ENCODE results near the gene CEP43. TPM values are rescaled to one million over a fixed set of nuclear protein-coding genes. Genes with fewer than 3 reads are reported as not detected.

The CEP43 gene
- polyA plus RNA-seq, 4 donors = 26.4 to 46.7 (median 33.0) TPM

DNA sequence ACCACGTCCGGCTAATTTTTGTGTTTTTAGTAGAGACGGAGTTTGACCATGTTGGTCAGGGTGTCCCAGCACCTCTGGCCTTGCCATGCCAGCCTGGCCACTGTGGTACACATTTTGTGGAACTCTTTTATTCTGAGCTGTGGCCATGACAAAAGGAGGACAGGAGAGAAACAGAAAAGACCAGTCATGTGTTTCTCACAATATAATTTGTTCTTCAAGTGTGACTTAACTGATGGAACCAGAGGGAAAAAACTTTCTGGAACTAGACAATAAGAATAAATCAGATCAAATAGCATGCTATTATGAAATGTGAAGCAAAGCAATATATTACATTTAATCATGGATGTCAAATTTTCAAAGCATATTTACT, 38.6 kb upstream of the CEP43 start:
- no peak for DNase-seq (ENCODE audit: low read depth in 4 of 4, low spot score in 3 of 4)

DNA sequence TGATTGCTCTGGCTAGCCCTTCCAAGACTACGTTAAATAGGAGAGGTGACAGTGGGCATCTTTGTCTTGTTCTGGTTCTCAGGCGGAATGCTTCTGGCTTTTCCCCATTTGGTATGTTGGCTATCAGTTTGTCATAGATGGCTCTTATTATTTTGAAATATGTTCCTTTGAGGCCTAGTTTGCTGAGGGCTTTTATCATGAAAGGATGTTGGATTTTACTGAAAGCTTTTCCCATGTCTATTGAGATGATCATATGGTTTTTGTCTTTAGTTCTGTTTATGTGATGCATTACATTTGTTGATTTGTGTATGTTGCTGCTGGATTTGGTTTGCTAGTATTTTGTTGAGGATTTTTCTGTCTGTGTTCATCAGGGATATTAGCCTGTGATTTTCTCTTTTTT, 32.9 kb upstream of the CEP43 start:
- DNase-seq (ENCODE audit: low read depth in 4 of 4, low spot score in 3 of 4) = no peak

DNA sequence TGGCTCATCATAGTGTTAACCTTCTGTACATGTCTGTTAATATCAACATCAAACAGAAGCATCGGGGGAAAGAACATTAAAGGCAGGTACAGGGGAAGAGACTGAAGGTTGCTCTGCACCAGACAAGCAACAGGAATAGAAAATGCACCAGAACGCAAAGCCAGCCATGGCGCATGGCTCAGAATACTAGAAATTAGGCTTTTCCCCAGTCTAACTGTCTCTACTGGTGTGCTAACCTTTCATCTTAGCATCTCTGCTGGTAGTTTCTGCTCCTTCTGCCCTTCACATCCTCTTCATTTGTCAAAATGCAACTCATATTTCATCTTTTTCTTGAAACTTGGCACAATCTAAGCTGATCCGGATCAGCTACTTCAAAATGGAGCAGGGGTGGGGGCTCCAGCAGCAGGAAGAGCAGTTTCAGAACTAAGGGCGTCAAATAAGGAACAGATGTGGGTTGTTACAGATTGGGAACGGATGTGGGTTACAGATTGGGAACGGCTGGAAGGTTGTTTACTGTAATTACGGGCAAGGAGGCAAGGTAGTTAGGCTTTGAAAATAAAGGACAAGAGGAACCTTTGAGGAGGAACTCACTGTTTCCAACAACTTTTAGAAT, 29.7 kb upstream of the CEP43 start:
- no peak for DNase-seq (ENCODE audit: low read depth in 4 of 4, low spot score in 3 of 4)

DNA sequence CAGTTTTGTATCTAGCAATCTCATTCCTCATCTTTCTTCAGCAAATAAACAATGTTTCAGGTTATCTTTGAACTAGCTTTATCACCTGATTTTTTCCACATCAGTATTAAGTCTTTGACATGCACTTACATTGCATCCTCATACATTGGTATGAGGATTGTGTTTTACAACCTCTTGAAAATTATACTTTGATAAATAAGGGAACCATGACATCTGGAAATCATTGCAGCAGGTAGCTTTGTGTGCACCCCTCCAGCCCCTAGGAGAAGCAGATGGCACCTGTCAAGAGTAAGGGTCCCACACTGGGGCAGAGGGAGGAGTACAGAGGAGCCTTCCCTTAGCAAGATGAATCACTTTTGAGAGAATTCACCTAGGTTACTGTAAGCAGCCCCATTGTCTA, 29.1 kb upstream of the CEP43 start:
- no peak for DNase-seq (ENCODE audit: low read depth in 4 of 4, low spot score in 3 of 4)

DNA sequence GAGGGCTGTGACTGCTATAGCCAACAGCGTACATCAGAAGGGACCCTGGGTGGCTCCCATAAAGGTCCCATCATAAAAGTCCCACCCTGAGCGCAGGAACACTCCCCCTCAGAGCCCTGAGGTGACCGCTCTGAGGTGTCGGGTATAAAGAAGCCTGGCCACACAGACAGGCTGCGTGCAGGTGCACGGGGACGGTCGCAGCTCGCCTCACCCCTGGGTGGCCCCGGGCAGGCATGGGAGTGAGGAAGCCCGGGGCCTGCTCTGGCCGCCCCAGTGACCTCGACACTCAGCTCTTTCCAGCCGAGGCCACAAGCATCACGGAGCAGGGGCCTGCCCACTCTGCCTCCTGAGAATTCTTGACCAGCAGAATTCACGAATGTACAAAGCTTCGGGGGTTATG, 28.4 kb upstream of the CEP43 start:
- no peak for DNase-seq (ENCODE audit: low read depth in 4 of 4, low spot score in 3 of 4)

DNA sequence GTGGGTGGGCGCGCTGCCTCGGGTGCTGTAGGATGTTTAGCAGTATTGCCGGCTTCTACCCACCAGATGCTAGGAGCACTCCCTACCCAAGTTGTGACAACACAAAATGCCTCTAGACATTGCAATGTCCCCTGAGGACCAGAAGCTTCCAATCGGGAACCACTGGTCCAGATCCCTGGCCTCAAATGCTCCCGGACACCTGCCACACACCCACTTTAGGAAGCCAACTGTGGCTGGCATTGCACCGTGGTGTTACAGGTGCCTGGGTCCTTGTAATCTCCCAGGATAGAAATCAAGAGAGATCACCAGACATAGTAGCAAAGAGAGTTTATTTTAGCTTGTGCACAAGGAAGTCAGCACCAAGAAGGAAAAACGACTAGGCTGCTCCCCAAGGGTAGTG, 27.9 kb upstream of the CEP43 start:
- DNase-seq (ENCODE audit: low read depth in 4 of 4, low spot score in 3 of 4) = no peak

DNA sequence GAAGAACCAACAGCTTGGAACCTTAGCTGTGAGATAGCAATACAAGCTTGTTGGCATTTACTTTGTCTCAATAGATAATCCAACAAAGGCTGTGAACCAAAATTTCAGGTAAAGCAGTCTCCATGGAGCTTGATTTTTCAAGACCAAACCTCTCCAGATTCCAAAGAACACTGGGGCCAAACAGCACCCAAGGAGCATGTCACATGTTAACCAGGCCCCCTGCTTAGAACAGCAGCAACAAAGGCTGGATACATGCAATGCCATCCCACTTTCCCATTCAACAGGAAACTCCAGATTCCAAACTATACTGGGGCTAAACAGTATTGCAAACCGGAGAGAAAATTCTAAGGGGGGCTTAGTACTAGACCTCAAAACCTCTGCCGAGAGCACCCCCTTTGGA, 27.1 kb upstream of the CEP43 start:
- no peak for DNase-seq (ENCODE audit: low read depth in 4 of 4, low spot score in 3 of 4)

DNA sequence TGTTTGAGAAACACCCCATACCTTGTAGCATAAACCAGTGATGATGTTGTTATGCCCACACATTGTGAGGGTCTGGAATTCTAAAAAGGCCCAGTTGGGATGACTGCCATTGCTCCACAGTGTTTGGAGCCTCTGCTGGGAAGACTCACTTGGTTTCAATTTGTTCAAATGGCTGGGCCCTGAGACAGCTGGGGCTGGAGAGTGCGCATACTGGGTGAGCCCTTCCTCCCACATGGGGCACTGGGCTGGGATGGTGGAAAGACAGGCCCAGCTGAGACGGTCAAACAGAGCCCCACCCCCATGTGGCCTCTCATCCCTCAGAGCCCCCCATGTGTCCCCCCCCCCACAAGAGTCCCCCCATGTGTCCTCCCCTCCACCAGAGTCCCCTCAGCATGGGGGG, 22.6 kb upstream of the CEP43 start:
- no peak for DNase-seq (ENCODE audit: low read depth in 4 of 4, low spot score in 3 of 4)

DNA sequence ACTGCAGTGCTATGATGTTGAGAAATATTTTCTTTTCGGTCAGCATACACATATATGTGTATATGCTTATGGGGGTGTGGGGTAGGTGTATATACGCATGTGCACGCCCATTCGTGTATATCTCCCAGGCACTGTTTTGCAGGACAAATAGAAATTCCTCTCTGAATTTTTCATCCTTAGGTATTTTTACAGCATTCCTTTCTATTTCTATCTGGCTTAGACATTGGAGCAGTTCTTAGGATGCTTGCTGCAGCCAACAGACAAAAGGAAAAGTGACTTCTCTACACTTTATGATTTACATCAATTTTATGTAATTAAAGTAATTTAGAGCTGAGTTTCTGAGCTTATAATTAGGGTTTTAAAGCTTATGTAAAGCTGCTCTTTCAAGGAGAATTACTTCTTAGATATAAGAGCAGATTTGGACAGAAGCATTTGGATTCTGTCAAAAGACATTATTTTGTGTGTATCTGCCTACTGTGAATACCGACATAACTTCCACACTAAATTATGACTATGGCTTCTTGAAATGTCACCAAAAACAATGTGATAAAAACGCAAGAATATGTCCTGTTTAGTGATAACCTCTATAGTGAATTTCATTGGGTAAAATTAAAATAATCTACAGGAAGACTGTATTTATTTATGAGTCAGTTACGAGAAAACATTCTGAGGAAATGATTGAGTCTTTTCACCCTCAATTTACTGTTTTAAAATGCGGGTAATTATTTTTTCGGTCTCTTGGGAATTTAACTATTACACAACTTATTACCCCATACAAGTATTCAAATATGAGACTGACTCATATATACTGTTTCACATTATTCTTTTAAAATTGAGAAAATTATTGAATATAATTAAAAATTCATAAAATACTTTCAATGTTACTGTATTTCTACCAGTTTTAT, 21.3 kb upstream of the CEP43 start:
- DNase-seq (ENCODE audit: low read depth in 4 of 4, low spot score in 3 of 4) = no peak

DNA sequence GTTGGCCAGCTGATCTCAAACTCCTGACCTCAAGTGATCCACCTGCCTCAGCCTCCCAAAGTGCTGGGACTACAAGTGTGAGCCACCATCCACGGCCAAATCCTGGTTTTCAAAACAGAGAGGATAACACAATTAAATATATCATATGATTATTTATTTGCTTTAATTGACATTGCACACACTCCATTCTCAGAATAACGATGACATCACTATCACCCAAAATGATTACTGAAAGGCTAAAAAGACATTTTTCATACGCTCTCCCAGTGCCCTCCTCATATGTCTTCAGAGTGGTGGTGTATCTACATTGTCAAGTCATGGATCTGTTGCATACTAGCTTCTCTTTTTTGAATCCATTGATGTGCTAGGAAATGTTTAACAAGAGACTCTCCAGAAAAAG, 18.5 kb upstream of the CEP43 start:
- no peak for DNase-seq (ENCODE audit: low read depth in 4 of 4, low spot score in 3 of 4)

DNA sequence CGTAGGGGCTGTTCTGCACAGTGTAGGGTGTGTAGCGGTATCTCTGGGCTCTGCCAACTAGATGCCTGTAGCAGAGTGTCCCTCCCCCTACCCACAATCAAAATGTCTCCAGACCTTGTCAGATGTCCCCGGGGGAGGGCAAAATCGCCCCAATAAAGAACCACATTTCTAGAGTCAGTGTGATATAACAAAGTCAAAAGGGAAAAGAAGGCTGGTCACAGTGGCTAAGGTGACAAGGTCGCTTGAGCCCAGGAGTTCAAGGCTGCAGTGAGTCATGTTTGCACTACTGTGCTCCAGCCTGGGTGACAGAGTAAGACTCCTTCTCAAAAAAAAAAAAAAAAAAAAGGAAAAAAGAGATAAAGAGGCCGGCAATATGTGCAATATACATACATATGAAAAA, 11.7 kb upstream of the CEP43 start:
- no peak for DNase-seq (ENCODE audit: low read depth in 4 of 4, low spot score in 3 of 4)

DNA sequence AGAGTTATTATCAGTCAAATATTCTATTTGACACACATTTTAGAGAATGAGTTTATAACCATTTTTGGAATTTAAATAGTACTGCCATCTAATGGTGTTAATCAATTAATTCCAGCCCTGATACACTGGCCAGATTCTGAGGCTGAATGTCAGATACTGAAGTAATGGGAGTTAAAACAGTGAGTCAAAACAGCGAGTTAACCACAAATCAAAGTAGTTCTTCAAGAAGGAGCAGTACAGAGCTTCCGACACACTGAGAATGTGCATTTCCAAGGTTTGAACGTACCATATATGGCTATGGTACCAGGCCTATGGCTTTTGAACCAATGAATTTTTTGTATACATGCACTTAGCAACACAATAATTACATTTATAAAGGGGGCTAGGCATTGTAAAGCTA, 11.3 kb upstream of the CEP43 start:
- DNase-seq (ENCODE audit: low read depth in 4 of 4, low spot score in 3 of 4) = no peak

DNA sequence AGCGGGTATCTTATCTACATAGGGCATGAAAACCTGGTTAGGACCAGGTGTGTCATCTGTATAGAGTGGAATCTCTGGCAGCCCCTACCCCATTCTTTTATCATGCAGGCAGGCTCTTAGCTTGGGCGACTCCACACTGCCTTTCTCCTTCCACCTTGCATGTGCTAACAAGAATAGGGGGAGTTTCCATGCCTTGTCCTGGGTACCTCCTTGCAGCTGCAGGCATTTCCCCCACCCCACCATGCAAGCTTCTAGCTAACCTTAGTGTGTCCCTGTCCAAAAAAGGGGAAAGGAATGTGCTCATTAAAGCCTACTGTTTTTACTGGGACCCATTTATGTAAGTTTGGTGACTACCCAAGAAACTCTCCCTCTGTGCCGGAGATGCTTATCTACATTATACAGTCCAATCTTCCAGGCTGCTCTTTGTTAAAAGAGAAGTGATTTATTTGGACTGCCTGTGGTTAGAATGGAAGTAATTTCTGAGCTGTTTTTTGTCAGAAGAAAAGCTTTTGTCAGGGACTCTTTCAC, 10.5 kb upstream of the CEP43 start:
- no peak for DNase-seq (ENCODE audit: low read depth in 4 of 4, low spot score in 3 of 4)

DNA sequence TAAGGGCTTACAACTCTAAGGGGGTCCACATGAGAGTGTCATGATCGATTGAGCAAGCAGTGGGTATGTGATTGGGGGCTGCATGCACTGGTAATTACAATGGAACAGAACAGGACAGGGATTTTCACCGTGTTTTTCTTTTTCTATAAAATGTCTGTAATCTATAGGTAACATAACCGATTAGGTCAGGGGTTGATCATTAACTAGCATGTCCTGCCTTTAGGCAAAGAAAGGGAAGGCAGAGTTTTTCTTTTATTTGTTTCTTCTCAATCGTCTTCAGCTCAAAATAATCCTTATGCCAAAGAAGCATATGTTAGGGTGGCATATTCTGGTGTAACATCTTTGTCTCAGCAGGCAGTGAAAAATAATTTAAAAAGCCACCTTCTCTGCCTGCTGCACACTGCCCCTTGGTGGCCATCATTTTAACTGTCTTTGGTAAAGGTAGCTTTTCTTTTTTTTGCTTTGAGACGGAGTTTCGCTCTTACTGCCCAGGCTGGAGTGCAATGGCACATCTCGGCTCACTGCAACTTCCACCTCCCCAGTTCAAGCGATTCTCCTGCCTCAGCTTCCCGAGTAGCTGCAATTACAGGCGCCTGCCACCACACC, 9.7 kb upstream of the CEP43 start:
- DNase-seq (ENCODE audit: low read depth in 4 of 4, low spot score in 3 of 4) = no peak

DNA sequence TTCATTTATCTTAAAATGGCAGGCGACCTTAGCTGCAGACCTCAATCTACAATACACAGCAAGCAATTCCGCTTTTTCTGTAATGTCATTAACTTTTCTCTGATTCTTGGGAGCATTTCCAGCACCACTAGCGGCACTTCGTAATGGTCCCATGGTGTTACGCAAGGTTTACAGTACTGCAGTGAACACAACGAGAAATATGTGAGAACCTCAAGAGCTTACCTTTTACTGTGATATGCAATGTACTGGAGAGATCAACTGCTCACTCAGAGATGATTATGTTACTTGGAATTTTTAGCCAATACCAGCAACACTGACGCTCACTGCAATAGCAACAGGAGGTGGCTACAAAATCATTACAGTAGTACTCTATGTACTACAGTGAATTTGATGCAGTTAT, 2.8 kb upstream of the CEP43 start:
- no peak for DNase-seq (ENCODE audit: low read depth in 4 of 4, low spot score in 3 of 4)

DNA sequence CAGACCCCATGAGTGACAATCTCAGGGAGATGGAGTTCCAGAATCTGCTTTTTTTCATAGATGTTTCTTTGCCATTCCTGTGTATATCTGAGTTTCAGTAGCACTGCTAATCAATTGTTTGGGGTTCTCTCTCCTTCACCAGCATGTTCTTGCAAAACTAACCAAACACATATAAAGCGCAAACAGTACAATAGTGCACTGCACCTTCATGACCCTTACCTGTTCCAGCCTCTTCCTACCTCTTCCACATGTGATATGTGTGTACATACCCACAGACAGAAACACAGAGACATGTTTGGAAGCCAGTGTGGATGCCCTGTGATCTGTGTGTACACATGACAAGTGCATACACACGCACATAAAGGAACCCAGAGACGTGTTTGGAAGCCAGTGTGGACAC, 1.8 kb upstream of the CEP43 start:
- DNase-seq (ENCODE audit: low read depth in 4 of 4, low spot score in 3 of 4) = no peak

DNA sequence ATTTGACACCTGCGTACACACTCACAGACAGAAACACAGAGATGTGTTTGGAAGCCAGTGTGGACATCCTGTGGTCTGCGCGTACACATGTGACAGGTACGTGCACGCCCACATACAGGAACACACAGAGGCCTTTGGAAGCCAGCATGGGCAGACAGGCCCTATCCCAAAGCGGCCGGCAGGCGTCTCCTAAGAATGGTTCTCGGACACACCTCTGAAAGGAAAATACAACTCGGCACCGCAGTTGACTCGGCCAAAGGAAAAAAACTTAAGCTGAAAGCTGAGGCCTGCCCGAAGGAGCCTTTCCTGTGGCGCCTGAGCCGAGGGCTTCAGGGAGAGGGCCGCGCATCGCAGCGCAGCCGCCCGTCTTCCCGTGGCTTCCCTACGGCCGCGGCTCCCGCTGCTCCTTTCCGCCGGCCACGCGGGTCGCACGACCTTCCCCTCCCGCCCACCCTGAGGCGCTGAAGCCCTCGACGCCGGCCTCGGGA, 1.4 kb upstream of the CEP43 start:
- peak in 1 of 4 donors; percentile 48 for DNase-seq (ENCODE audit: low read depth in 4 of 4, low spot score in 3 of 4)

DNA sequence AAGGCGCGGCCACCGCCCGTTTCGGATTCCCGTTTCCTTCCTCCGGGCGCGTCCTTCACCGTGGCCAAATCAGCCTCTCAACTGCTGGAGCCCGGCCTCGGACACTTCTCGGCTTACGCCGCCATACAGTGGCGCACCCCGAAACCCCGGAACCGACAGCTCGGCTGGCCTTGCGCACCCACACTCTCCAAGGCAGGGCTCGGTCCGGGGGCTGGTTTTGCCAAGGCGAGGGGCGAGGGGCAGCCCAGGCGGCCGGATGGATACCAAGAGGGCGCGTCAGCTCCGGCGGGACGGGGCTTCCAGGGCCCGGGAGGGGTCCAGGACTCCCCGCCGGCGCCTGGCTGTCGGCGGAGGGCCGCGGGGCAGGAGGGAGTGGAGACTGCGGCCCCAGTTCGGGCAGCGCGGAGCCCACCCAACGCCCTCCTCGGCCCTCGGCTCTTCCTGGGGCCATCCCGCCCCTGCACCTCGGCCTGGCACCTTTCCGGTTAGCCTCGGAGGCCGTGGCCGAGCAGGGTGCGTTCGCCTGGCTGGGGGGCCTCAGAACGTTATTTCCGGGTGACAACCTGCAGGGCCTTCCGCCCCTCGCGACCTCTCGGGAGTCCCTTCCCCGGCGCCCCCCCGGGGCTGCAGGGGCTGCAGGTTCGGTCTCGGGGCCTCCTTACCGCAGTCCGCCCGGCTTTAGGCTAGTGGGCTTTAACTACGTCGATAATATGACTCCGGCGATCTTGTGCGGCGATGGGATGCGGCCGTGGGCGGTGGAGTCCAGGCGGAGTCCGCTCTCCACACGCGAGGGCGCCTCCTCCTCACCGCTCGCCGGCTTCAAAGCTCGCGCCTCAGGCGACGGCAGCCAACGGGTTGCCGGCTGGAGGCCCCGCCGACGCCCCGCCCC, 697 bp upstream of the CEP43 start:
- DNase-seq (ENCODE audit: low read depth in 4 of 4, low spot score in 3 of 4) = no peak

DNA sequence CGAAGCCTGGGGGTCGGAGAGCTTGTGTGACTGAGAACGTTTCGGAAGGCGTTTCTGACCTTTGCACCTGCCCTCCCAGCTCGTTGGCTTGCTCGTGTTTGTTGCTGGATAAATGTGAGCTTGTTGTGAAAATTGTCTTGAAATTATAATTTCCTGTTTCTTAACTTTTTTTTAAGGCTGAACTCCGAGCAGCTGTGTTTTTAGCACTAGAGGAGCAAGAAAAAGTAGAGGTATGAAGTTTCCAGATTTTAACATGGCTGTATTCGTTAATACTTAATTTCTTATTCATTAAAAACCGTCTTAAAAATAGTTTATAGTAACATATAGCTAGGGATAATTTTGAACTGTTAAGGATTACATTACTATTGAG, 672 bp downstream of the CEP43 start:
- no peak for DNase-seq (ENCODE audit: low read depth in 4 of 4, low spot score in 3 of 4)

DNA sequence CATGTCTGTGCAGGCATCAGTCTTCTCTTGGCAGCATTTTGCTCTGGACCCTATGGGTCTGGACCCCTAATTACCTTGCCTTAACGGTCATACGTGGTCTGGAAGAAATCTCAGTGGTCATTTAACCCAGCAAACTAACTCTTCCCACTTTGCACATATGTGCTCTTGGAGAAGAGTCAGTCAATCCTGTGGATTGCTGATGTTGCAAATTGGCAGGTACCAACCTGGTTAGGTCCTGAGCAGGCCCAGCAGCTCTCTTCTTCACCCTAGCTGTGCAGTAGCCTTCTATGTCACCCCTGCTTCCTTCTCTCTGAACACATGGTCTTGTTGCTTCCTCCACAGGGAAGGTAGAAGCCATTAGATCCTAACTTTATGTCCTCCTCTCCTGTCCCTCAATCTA, 1.6 kb downstream of the CEP43 start:
- no peak for DNase-seq (ENCODE audit: low read depth in 4 of 4, low spot score in 3 of 4)
